ENCODE measurements around the gene MAN2B2. TPM values are rescaled to one million over a fixed set of nuclear protein-coding genes. Genes with fewer than 3 reads are reported as not detected.

The MAN2B2 gene
- total and polyA plus RNA-seq, 2 of the 8 experiments (the other 6 are each of a cell fraction or from before 2014, with no cell fraction given) = 3.3 to 4.0 TPM

GRCh38 chr4:6619116-6619465 is 44.1 kb downstream of the MAN2B2 start:
- no peak overlapping the region for H3K9ac ChIP-seq (replicated peaks in 1 of 4; ENCODE audit: extremely low read depth in 1 of 4, low read depth in 3 of 4, low read length in 3 of 4)
- H3K9me3 ChIP-seq (ENCODE audit: insufficient read depth in 2 of 2, low read depth in 1 of 2, low read length in 1 of 2) = no peaks in the 10 kb centered on the region
- 90% methylated on average over 13 of the region's 13 CpGs; no CpG with 5 or more reads in 1 of the 2 experiments for WGBS, 2 experiments (ENCODE audit: extremely low coverage in 1 of 2, insufficient coverage in 1 of 2, insufficient read length in 1 of 2, insufficient replicate concordance in 2 of 2, low coverage in 1 of 2, low lambda C conversion rate in 2 of 2, missing lambda C conversion rate in 1 of 2)
- no peak for TF ChIP-seq HDAC2 (IDR thresholded peaks at IDR 0.05; ENCODE audit: borderline replicate concordance in 1 of 2, low read depth in 2 of 2, low read length in 2 of 2)
- TF ChIP-seq CBX8 (IDR thresholded peaks at IDR 0.05; ENCODE audit: borderline replicate concordance, low read depth, low read length) = no peak
- TF ChIP-seq CBX5 (IDR thresholded peaks at IDR 0.05; ENCODE audit: low read depth, low read length) = no peak
- TF ChIP-seq KDM5A (IDR thresholded peaks at IDR 0.05; ENCODE audit: low read length) = no peak
- TF ChIP-seq MAX (IDR thresholded peaks at IDR 0.05) = no peak
- no peak for TF ChIP-seq USF2 (IDR thresholded peaks at IDR 0.05; ENCODE audit: low read length)
- no peak for TF ChIP-seq ZNF274 (IDR thresholded peaks at IDR 0.05; ENCODE audit: borderline replicate concordance, extremely low read depth, low read length)
- no peak for TF ChIP-seq GTF2F1 (IDR thresholded peaks at IDR 0.05; ENCODE audit: borderline replicate concordance, low read depth, low read length)
- no peak for TF ChIP-seq RFX5 (IDR thresholded peaks at IDR 0.05; ENCODE audit: borderline replicate concordance, low read depth, low read length)
- TF ChIP-seq CTBP2 (IDR thresholded peaks at IDR 0.05; ENCODE audit: borderline replicate concordance, insufficient read depth, insufficient read length, low read length) = no peak
- no peak for TF ChIP-seq ATF2 (IDR thresholded peaks at IDR 0.05; ENCODE audit: low read length)

More at GRCh38 chr4:6619116-6619465, 44.1 kb downstream of the MAN2B2 start:
- Histone ChIP-seq H3K4me1 (replicated peaks in 1 of 4; ENCODE audit: control insufficient read depth in 3 of 4, insufficient read depth in 4 of 4, low read length in 3 of 4) (no peaks in the 10 kb centered on the region), H2AK5ac (ENCODE audit: low read depth, low read length) (no peak overlapping the region), H4K5ac (ENCODE audit: insufficient read length, low read depth, low read length) (no peak overlapping the region), H4K20me1 (replicated peaks in 1 of 2; ENCODE audit: control insufficient read depth in 1 of 2, insufficient read depth in 2 of 2, low read length in 2 of 2) (peaks cover 0 to 9% of the 10 kb centered on the region in 2 experiments), H3K4ac (replicated peaks; ENCODE audit: insufficient read length, low read depth, low read length) (no peak overlapping the region), H3K27me3 (replicated peaks in 1 of 4; ENCODE audit: control insufficient read depth in 3 of 4, extremely low read depth in 1 of 4, insufficient read depth in 3 of 4, low read length in 3 of 4) (no peaks in the 10 kb centered on the region), H2BK120ac (replicated peaks; ENCODE audit: low read depth, low read length) (no peak overlapping the region), H2BK20ac (ENCODE audit: low read length) (no peak overlapping the region), H4K91ac (replicated peaks; ENCODE audit: insufficient read length, low read length) (no peak overlapping the region), H3K27ac (ENCODE audit: low read depth, low read length) (no peak overlapping the region), H3K4me2 (ENCODE audit: insufficient read depth in 1 of 2, low read depth in 2 of 2, low read length in 2 of 2) (no peak overlapping the region), H3K23ac (ENCODE audit: insufficient read length) (no peak overlapping the region), H3K79me2 (ENCODE audit: control insufficient read depth in 1 of 2, insufficient read depth in 2 of 2, low read length in 2 of 2) (no peaks in the 10 kb centered on the region), H2BK12ac (ENCODE audit: low read depth, low read length) (no peak overlapping the region), H3K18ac (ENCODE audit: extremely low read depth, low read length) (no peak overlapping the region), H2AFZ (ENCODE audit: low read length) (no peak overlapping the region), H3K23me2 (ENCODE audit: low read depth, low read length) (no peaks in the 10 kb centered on the region), H3K79me1 (ENCODE audit: low read depth, low read length) (no peaks in the 10 kb centered on the region), H2BK15ac (ENCODE audit: low read length) (no peak overlapping the region), H3K14ac (ENCODE audit: insufficient read length) (no peak overlapping the region), H2BK5ac (ENCODE audit: low read depth, low read length) (no peak overlapping the region), H3K36me3 (ENCODE audit: control insufficient read depth in 2 of 4, insufficient read depth in 4 of 4, low read length in 3 of 4) (no peaks in the 10 kb centered on the region; a peak in 1 of 8 replicates), H4K8ac (ENCODE audit: extremely low read depth, insufficient read depth, low read length) (no peak overlapping the region), H3K56ac (replicated peaks; ENCODE audit: insufficient read length, low read depth, low read length) (no peak overlapping the region), H3K4me3 (ENCODE audit: extremely low read depth in 1 of 4, insufficient read depth in 2 of 4, low read depth in 3 of 4, low read length in 4 of 4) (no peak overlapping the region)
- FAIRE-seq (no peak), DNase-seq (ENCODE audit: low read depth in 1 of 2, low spot score in 2 of 2) (no peak)
- CTCF ChIA-PET (ENCODE audit: partially characterized antibody) = interaction anchor here (1.1 kb wide), 2 partner anchors 22 to 68 kb away, joined by 3 to 4 read pairs; no protein-coding TSS in a partner anchor
- POLR2A ChIA-PET (ENCODE audit: partially characterized antibody) = no interaction called here

Data from H1 (cell line).